GM21515 (cell line): Measurements from ENCODE around the gene KYNU.
"Not testable (repeated sequence)": the region's sequence is repeated elsewhere in the genome, so short reads cannot be mapped to it uniquely, and the experiment has no call there.

ENCODE experiments used
- ATAC-seq: cut with Tn5 transposase; IDR thresholded peaks from one replicate; pipeline ENCODE4 v1.9.1; 2021; ENCODE audit not compliant: unreplicated experiment

KYNU gene

GRCh38 chr2:142914507-142915313 is 37.2 kb downstream of the KYNU start:
- peak; percentile 99 for ATAC-seq

GRCh38 chr2:142915502-142915901 is 38.0 kb downstream of the KYNU start:
- ATAC-seq, result peak; percentile 3

GRCh38 chr2:142918624-142919023 is 41.2 kb downstream of the KYNU start:
- ATAC-seq, result no peak

- no peak for ATAC-seq
Measured at GRCh38 chr2:142920571-142920970, 43.1 kb downstream of the KYNU start.

- no peak for ATAC-seq
Measured at GRCh38 chr2:142926445-142926844, 49.0 kb downstream of the KYNU start.

GRCh38 chr2:142930835-142931398 is 53.5 kb downstream of the KYNU start:
- ATAC-seq, result no peak

- no peak for ATAC-seq
Measured at GRCh38 chr2:142933916-142934315, 56.5 kb downstream of the KYNU start.

- no peak for ATAC-seq
Measured at GRCh38 chr2:142935563-142936089, 58.2 kb downstream of the KYNU start.

- ATAC-seq, result no peak
Measured at GRCh38 chr2:142936629-142937028, 59.2 kb downstream of the KYNU start.

- ATAC-seq, result no peak
Measured at GRCh38 chr2:142937347-142937746, 59.9 kb downstream of the KYNU start.

- no peak for ATAC-seq
Measured at GRCh38 chr2:142938240-142938639, 60.8 kb downstream of the KYNU start.

GRCh38 chr2:142940606-142941223 is 63.3 kb downstream of the KYNU start:
- ATAC-seq, result no peak

- ATAC-seq, result no peak
Measured at GRCh38 chr2:142942690-142943089, 65.2 kb downstream of the KYNU start.

- ATAC-seq, result no peak
Measured at GRCh38 chr2:142944264-142944663, 66.8 kb downstream of the KYNU start.

GRCh38 chr2:142944721-142945120 is 67.3 kb downstream of the KYNU start:
- ATAC-seq, result no peak

- ATAC-seq, result no peak
Measured at GRCh38 chr2:142946941-142947340, 69.5 kb downstream of the KYNU start.

GRCh38 chr2:142948723-142949122 is 71.3 kb downstream of the KYNU start:
- ATAC-seq, result not testable (repeated sequence)

GRCh38 chr2:142950323-142950722 is 72.9 kb downstream of the KYNU start:
- ATAC-seq, result not testable (repeated sequence)

- no peak for ATAC-seq
Measured at GRCh38 chr2:142951190-142952007, 73.9 kb downstream of the KYNU start.

GRCh38 chr2:142952018-142952417 is 74.6 kb downstream of the KYNU start:
- ATAC-seq, result no peak
